Measurements from ENCODE around the gene GUK1.

DNA sequence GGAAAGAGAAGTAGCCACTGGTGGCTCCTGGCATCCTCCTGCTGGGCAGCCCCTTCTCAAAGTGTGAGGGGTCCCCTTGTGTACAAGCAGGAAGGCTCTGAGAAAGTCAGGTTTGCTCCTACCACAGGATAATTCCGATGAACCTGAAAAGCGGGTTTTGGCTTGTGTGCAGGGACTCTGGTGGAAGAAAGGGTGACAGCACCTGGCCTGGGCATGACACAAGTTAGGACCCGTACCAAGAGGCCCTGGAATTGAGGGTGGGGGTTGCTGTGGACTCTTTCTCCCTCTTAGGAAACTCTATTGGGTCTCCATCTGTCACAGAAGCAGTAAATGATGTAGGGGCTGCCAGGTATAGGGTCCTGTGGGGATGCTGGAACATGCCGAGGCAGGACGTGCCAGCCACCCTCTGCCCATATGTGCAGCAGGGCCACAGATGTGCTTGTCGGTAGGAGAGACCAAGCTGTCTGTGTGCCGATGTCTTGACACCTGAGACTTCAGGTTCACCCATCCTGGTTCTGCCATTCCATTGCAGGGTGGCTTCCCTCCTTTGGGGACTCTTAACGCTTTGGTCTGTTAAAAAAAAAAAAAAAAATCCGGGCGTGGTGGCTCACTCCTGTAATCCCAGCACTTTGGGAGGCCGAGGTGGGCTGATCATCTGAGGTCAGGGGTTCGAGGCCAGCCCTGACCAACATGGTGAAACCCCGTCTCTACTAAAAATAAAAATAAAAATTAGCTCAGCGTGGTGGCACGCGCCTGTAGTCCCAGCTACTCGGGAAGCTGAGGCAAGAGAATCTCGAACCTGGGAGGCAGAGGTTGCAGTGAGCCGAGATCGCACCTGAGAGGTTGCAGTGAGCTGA lies 46.8 kb upstream of the GUK1 start:
- TF ChIP-seq, protein P1, sequence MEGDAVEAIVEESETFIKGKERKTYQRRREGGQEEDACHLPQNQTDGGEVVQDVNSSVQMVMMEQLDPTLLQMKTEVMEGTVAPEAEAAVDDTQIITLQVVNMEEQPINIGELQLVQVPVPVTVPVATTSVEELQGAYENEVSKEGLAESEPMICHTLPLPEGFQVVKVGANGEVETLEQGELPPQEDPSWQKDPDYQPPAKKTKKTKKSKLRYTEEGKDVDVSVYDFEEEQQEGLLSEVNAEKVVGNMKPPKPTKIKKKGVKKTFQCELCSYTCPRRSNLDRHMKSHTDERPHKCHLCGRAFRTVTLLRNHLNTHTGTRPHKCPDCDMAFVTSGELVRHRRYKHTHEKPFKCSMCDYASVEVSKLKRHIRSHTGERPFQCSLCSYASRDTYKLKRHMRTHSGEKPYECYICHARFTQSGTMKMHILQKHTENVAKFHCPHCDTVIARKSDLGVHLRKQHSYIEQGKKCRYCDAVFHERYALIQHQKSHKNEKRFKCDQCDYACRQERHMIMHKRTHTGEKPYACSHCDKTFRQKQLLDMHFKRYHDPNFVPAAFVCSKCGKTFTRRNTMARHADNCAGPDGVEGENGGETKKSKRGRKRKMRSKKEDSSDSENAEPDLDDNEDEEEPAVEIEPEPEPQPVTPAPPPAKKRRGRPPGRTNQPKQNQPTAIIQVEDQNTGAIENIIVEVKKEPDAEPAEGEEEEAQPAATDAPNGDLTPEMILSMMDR (IDR thresholded peaks at IDR 0.05; ENCODE audit: poor library complexity, severe bottlenecking) = no peak
- no peak for TF ChIP-seq EZH2 (IDR thresholded peaks at IDR 0.05; ENCODE audit: borderline replicate concordance, insufficient read depth, low read length, poor library complexity, severe bottlenecking)
- TF ChIP-seq RAD21 (conservative IDR thresholded peaks at IDR 0.05) = no peak
- TF ChIP-seq EP300 (conservative IDR thresholded peaks at IDR 0.05; ENCODE audit: poor library complexity, severe bottlenecking) = no peak
- TF ChIP-seq TAF1 (IDR thresholded peaks at IDR 0.05; ENCODE audit: low read depth) = no peak
- no peak for TF ChIP-seq POLR2AphosphoS5 (IDR thresholded peaks at IDR 0.05)
- no peak for TF ChIP-seq SMC3 (conservative IDR thresholded peaks at IDR 0.05; ENCODE audit: poor library complexity)
- TF ChIP-seq, protein P2, sequence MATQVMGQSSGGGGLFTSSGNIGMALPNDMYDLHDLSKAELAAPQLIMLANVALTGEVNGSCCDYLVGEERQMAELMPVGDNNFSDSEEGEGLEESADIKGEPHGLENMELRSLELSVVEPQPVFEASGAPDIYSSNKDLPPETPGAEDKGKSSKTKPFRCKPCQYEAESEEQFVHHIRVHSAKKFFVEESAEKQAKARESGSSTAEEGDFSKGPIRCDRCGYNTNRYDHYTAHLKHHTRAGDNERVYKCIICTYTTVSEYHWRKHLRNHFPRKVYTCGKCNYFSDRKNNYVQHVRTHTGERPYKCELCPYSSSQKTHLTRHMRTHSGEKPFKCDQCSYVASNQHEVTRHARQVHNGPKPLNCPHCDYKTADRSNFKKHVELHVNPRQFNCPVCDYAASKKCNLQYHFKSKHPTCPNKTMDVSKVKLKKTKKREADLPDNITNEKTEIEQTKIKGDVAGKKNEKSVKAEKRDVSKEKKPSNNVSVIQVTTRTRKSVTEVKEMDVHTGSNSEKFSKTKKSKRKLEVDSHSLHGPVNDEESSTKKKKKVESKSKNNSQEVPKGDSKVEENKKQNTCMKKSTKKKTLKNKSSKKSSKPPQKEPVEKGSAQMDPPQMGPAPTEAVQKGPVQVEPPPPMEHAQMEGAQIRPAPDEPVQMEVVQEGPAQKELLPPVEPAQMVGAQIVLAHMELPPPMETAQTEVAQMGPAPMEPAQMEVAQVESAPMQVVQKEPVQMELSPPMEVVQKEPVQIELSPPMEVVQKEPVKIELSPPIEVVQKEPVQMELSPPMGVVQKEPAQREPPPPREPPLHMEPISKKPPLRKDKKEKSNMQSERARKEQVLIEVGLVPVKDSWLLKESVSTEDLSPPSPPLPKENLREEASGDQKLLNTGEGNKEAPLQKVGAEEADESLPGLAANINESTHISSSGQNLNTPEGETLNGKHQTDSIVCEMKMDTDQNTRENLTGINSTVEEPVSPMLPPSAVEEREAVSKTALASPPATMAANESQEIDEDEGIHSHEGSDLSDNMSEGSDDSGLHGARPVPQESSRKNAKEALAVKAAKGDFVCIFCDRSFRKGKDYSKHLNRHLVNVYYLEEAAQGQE (IDR thresholded peaks at IDR 0.05; ENCODE audit: borderline replicate concordance) = no peak
- TF ChIP-seq MXI1 (conservative IDR thresholded peaks at IDR 0.05; ENCODE audit: poor library complexity, severe bottlenecking) = no peak
